Measurements from ENCODE around the gene CKAP4. TPM values are rescaled to one million over a fixed set of nuclear protein-coding genes. Genes with fewer than 3 reads are reported as not detected.

CKAP4 gene
- total and polyA plus RNA-seq, 10 of the 15 experiments (the other 5 are each of a cell fraction or from before 2014, with no cell fraction given), result 0.39 to 23.6 (median 11.1) TPM

DNA sequence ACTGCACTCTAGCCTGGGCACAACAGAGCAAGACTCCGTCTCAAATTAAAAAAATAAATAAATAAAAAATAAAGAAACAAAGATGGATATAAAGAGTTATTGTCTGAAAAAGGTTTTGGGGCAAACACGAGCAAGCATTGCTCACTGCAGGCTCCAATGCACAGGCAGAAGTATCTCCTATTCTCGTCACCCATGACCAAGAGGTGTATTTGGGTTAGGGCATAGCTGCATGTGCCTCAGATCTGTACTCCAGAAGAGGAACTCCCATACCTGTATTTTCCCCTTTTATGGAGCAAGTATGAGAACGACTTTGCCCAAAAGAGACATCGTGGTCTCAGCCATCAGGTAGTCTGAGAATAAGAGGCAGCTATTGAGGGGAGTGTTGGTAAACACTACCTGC, 44.5 kb upstream of the CKAP4 start:
- SMC1A ChIA-PET (ENCODE audit: uncharacterized antibody, unreplicated experiment), result interaction anchor here (2.6 kb wide), 1 partner anchor 65 kb away, joined by 13 read pairs; no protein-coding TSS in a partner anchor
- H3K4me2 ChIP-seq (ENCODE audit: control insufficient read depth, insufficient read depth), result no peak overlapping the region
- H3K27ac ChIP-seq (ENCODE audit: control insufficient read depth, insufficient read depth), result no peak overlapping the region
- POLR2A ChIA-PET, result no interaction called here
- in situ Hi-C loops (cut with MboI) (no loop called here), intact Hi-C loops (cut with micrococcal nuclease; ENCODE audit: unreplicated experiment) (no loop called here)
- no peaks in the 10 kb centered on the region; the same call in 1 of the 2 replicates for H4K20me1 ChIP-seq (ENCODE audit: control insufficient read depth, insufficient read depth)
- FAIRE-seq, result no peak
- no peaks in the 10 kb centered on the region for H3K79me2 ChIP-seq (ENCODE audit: control insufficient read depth, insufficient read depth, low read length)
- no peak overlapping the region for H3K9ac ChIP-seq (ENCODE audit: control insufficient read depth, insufficient read depth, low read length)
- no peaks in the 10 kb centered on the region for H3K36me3 ChIP-seq (ENCODE audit: control insufficient read depth in 2 of 2, insufficient read depth in 2 of 2, low read length in 1 of 2)
- no peaks in the 10 kb centered on the region for H3K4me1 ChIP-seq (ENCODE audit: control insufficient read depth, insufficient read depth, low read length)
- H3K4me3 ChIP-seq, result no peak overlapping the region
- CTCF ChIA-PET, result interaction anchor here (1.1 to 1.6 kb wide), 3 partner anchors 13 to 66 kb away, joined by 3 to 4 read pairs (median 4); no protein-coding TSS in a partner anchor
- no peaks in the 10 kb centered on the region for H3K27me3 ChIP-seq (replicated peaks in 1 of 2; ENCODE audit: control insufficient read depth in 2 of 2, insufficient read depth in 2 of 2, low read length in 1 of 2)
- ATAC-seq, result no peak
- no TSS peak for BruUV-seq (replicated peaks)
- 25% methylated on average over 5 of the region's 5 CpGs for WGBS (ENCODE audit: insufficient coverage, insufficient replicate concordance, low lambda C conversion rate, missing lambda C conversion rate)
- no peak for DNase-seq (ENCODE audit: low read depth, low spot score)
- no peak for TF ChIP-seq ZZZ3 (IDR thresholded peaks at IDR 0.05; ENCODE audit: control insufficient read depth, insufficient read length, low read depth)
- TF ChIP-seq CEBPB (IDR thresholded peaks at IDR 0.05; ENCODE audit: borderline replicate concordance in 1 of 2, low read depth in 2 of 2, low read length in 2 of 2), result no peak
- TF ChIP-seq IKZF1 (conservative IDR thresholded peaks at IDR 0.05), result no peak
- TF ChIP-seq NFYB (IDR thresholded peaks at IDR 0.05; ENCODE audit: insufficient read depth, low read depth, low read length), result no peak
- TF ChIP-seq, protein P1, sequence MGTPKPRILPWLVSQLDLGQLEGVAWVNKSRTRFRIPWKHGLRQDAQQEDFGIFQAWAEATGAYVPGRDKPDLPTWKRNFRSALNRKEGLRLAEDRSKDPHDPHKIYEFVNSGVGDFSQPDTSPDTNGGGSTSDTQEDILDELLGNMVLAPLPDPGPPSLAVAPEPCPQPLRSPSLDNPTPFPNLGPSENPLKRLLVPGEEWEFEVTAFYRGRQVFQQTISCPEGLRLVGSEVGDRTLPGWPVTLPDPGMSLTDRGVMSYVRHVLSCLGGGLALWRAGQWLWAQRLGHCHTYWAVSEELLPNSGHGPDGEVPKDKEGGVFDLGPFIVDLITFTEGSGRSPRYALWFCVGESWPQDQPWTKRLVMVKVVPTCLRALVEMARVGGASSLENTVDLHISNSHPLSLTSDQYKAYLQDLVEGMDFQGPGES (IDR thresholded peaks at IDR 0.05), result no peak
- no peak for TF ChIP-seq POLR2A (IDR thresholded peaks at IDR 0.05; ENCODE audit: low read depth, low read length)
- no peak for TF ChIP-seq RCOR1 (conservative IDR thresholded peaks at IDR 0.05; ENCODE audit: low read depth, low read length)
- TF ChIP-seq NR2F1 (conservative IDR thresholded peaks at IDR 0.05), result no peak
- TF ChIP-seq MTA2 (IDR thresholded peaks at IDR 0.05; ENCODE audit: low read depth), result no peak
- no peaks in the 10 kb centered on the region for H3K9me3 ChIP-seq (replicated peaks; ENCODE audit: control insufficient read depth, insufficient read depth, low read length)
- RAD21 ChIA-PET (ENCODE audit: unreplicated experiment), result interaction anchor here (1.9 kb wide), 1 partner anchor 10 kb away, joined by 6 read pairs; no protein-coding TSS in a partner anchor
- no peak overlapping the region for H2AFZ ChIP-seq (ENCODE audit: control insufficient read depth, low read depth, low read length)
